ENCODE results near the gene METTL9.
A peak's percentile ranks its signal among the peaks of the same experiment; 100 is the strongest.
"Not testable (repeated sequence)": the region's sequence is repeated elsewhere in the genome, so short reads cannot be mapped to it uniquely, and the experiment has no call there.

METTL9 gene

DNA sequence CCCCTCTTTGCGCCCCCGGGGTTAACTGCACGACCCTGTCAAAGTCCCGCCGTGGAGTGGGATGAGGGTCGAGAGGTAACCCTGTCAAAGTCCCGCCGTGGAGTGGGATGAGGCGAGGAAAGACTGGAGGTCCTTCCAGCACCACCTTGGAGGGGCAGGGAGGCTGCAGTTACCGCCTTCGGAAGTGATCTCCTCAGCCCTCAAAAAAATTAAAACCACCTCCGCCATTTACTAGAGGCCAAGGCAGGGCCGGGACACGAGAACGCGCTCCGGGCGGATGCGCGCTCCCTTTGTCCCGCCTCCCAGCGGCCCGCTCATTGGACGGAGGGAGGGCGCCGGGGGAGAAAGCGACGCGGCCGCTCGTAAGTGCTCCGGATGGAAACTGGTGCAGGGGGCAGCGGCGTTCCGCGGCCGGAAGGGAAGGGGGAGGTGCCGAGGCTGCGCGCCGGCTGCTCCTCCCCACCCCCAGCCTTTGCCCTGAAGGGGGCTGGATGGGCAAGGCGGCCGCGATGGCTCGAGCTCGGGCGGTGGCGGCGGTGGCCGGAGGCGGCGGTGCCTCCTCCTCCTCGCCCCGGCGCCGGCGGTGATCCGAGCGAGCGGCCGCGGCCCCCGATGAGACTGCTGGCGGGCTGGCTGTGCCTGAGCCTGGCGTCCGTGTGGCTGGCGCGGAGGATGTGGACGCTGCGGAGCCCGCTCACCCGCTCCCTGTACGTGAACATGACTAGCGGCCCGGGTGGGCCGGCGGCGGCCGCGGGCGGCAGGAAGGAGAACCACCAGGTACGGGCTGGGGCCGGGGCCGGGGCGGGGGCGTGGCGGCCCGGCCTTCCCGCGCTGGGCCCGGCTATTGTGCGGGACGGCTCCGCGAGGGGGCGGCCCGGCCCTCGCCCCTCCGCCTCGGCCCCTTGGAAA lies at the start of gene METTL9:
Gene METTL9 (plus strand): TSS at position 456 of the 909 bp plus-strand sequence. CDS start 157 bp downstream, at position 613.
- DNase-seq: peak; percentile 92 to 93

DNA sequence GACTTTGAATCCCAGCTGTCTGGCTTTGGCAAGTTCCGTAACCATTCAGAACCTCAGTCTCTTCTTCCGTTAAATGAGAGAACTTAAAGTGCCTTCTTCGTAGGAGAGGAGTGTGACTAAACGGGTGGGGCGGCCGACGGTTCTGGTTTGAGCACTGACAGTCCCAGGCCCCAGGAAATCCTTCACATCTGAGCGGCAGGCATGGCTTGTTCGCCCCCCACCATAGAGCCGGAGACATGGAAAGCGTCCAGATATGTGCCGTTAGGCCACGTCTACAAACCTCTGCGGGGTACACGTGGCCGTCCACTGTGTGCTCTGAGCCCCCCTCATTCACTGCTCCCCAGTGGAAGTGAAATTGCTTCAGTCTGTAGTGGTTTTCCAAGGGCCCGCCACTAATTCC lies 49.4 kb upstream of the METTL9 start:
- DNase-seq: not testable (repeated sequence)

- not testable (repeated sequence) for DNase-seq
These were observed 48.9 kb upstream of the METTL9 start for GRCh38 chr16:21550435-21550834.

DNA sequence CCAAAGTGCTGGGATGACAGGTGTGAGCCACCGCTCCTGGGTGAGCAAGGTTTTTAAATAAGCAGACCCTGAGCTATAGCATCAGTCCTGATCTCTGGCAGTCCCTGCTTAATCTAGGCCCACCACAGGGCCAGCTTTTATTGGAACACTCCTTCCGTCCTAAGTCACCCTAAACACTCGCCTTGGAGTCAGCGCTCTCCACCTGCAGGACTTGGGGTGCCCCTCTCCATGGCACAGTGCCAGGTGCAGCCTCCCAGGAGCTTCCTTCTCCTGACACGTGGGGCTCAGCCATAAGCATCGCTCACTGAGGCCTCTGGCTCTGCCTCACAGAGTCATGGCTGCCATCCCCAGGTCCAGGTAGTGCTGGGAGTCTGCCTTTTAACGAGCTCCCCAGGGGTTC lies 48.3 kb upstream of the METTL9 start:
- not testable (repeated sequence) for DNase-seq

DNA sequence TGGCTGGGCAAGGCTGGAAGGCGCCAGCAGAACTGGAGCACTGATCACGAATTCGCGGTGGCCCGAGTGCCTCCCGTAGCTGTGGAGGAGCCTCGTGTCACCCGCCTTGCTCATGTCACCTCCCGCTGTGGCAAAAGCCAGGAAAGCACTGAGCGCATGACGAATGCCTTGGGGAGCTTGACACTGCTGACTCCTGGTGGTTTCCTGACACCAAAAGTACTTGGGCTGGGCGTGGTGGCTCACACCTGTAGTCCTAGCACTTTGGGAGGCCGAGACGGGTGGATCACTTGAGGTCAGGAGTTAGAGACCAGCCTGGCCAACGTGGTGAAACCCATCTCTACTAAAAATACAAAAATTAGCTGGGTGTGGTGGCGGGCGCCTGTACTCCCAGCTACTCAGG lies 47.8 kb upstream of the METTL9 start:
- not testable (repeated sequence) for DNase-seq

GRCh38 chr16:21553481-21554296 lies 45.7 kb upstream of the METTL9 start:
- DNase-seq: not testable (repeated sequence)

DNA sequence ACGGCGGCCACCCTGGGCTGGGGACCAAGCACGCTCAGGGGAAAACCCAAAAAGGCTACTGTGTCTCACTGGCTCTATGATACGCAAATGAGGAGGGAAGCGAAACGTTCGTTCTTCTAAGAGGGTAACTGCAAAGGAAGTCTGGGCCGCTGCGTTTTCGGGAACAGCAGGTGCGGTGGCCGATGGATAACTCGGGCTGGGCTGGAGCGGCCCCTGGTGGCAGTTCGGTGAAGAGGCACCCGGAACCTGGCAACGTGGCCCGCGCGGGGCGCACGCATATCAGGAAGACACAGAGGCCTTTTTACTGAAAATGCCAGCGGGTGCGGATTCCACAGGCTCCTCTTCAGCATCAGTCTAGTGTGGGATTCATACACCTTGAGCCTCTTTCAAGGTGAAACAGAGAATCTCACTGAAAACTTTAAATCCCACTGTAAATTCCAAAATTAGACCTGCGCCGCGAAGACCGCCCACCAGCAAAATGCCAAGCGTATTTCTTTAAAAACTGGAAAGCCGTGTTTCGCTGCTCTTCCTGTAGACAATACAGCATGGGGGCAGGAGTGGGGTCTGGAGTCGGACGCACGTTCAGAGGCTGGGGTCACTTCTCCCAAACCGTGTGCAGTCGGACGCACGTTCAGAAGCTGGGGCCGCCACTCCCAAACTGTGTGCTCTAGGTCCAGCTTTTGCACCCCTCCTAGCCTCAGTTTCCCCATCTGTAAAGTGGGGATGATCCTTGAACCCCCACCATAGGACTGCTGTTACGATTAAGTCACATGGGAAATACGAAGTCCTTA lies 44.4 kb upstream of the METTL9 start:
- DNase-seq: peak; percentile 89 to 92

- not testable (repeated sequence) for DNase-seq
These were observed 43.8 kb upstream of the METTL9 start for GRCh38 chr16:21555621-21556020.

DNA sequence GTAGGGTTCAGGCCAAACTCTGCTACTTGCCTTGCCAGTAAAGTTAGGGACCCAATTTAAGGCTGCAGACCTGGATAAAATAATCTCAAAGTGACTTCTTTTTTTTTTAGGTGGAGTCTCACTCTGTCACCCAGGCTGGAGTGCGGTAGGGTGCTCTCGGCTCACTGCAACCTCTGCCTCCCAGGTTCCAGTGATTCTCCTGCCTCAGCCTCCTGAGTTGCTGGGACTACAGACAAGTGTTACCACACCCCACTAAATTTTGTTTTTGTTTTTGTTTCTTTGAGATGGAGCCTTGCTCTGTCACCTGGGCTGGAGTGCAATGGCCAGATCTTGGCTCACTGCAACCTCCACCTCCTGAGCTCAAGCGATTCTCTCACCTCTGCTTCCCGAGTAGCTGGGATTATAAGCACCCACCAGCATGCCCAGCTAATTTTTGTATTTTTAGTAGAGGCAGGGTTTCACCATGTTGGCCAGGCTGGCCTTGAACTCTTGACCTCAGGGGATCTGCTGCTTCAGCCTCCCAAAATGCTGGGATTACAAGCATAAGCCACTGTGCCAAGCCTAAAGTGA lies 43.3 kb upstream of the METTL9 start:
- DNase-seq: not testable (repeated sequence)

- not testable (repeated sequence) for DNase-seq
These were observed 42.6 kb upstream of the METTL9 start for GRCh38 chr16:21556651-21557241.

DNA sequence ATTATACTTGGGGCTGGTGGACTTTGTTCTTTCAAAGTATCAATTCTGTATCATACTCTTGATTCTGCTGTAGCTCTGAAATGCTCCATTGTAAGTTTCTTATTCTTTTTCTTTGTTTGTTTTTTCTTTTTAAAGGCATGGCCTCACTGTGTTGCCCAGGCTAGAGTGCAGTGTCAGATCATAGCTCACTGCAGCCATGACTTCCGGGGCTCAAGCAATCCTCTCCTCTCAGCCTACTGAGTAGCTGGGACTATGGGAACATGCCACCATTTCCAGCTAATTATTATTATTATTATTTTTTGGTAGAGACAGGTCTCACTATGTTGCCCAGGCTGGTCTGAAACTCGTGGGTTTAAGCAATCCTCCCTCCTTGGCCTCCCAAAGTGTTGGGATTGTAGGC lies 38.9 kb upstream of the METTL9 start:
- no peak for DNase-seq

DNA sequence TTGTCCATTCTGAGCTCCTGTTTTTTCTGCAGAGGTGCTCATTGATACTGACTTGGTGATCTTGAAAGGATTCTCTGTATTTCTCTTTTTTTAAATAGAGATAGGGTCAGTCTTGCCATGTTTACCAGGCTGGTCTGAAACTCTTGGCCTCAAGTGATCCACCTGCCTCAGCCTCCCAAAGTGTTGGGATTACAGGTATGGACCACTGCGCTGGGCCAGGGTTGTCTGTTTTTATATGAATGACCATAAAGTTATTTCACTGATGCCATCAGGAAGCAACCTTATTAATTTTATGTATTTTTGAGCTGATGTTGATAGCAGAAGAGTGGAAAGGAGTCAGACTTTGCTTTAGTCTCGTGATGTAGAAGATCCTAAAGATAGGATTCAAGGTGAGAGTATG lies 35.7 kb upstream of the METTL9 start:
- DNase-seq: no peak

DNA sequence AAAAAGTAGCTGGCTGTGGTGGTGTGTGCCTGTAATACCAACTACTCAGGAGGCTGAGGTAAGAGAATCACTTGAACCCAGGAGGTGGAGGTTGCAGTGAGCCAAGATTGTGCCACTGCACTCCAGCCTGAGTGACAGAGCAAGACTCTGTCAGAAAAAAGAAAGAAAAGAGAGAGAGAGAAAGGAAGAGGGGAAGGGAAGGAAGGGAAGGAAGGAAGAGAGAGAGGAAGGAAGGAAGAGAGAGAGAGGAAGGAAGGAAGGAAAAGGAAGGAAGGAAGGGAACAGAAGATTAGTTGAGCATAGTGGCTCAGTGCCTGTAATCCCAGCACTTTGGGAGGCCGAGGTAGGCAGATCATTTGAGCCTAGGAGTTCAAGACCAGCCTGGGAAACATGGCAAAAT lies 35.0 kb upstream of the METTL9 start:
- DNase-seq: not testable (repeated sequence)

DNA sequence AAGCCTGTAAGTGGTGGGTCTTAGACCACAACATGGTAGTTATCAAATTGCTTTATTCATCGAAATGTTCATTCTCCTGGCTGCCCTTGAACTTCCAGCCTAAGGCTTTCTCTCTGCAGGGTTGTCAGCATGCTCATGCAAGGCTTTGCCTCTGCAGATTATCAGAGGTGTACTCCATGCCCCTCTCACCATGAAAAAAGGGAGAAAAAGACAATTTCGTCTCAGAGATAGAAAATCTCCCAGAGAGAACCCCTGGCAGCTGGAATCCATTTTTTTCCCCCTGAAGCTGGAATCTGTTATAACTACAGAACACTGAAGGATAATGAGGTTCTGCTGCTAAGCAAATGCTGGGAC lies 33.9 kb upstream of the METTL9 start:
- no peak for DNase-seq

- no peak for DNase-seq
These were observed 33.3 kb upstream of the METTL9 start for GRCh38 chr16:21565861-21566669.

- no peak for DNase-seq
These were observed 32.4 kb upstream of the METTL9 start for GRCh38 chr16:21566891-21567414.

DNA sequence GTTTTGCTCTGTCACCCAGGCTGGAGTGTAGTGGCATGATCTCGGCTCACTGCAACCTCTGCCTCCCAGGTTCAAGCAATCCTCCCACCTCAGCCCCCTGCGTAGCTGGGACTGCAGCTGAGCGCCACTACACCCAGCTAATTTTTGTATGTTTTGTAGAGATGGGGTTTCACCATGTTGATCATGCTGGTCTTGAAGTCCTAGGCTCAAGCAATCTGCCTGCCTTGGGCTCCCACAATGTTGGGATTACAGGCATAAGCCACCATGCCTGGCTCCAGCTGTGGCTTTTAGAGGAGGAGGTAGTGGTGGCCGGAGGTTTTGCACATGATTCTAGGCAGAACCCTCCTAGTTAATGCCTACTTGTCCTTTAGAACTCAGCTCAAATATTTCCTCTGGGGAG lies 31.9 kb upstream of the METTL9 start:
- not testable (repeated sequence) for DNase-seq

DNA sequence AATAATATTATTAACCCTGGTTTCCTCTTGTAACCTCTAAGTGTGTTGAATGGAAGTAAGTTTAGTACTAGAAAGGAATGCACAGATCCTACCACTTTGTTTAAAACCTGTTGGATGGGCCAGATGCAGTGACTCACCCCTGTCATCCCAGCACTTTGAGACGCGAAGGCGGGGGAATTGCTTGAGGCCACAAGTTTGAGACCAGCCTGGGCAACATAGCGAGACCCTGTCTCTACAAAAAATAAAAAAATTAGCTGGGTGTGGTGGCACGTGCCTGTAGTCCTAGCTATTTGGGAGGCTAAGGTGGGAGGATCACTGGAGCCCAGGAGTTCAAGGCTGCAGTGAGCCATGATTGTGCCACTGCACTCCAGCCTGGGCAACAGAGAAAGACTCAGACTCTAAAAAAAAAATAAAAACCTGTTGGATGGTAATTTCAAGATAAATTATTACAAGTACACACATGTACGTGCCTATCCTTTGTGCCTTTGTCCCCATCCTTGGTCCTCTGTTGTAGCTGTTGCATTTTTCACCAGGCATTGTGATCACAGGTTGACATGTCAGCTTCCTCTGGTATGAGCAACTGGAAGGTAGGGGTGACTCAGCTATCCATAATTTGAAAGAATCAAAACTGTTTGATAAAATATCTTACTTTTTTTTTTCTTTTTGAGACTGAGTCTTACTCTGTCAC lies 30.7 kb upstream of the METTL9 start:
- no peak for DNase-seq

GRCh38 chr16:21570676-21571017 lies 28.7 kb upstream of the METTL9 start:
- DNase-seq: no peak

DNA sequence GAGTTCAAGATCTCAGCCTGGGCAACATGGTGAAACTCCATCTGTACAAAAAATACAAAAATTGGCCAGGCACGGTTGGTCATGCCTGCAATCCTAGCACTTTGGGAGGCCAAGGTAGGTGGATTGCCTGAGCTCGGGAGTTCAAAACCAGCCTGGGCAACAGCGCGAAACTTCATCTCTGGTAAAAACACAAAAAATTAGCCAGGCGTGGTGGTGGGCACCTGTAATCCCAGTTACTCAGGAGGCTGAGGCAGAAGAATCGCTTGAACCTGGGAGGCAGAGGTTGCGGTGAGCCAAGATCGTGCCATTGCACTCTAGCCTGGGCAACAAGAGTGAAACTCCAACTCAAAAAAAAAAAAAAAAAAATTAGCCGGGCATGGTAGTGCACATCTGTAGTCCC lies 25.9 kb upstream of the METTL9 start:
- not testable (repeated sequence) for DNase-seq

GRCh38 chr16:21574372-21574771 lies 25.0 kb upstream of the METTL9 start:
- no peak for DNase-seq
